HepG2 (cell line): ENCODE results near the gene GTF2F1. TPM values are rescaled to one million over a fixed set of nuclear protein-coding genes. Genes with fewer than 3 reads are reported as not detected.

Experiments
- CENPT ChIP-seq: sonication (generic); formaldehyde crosslinking; IDR thresholded peaks from 2 replicates; pipeline ENCODE4 v1.8.0; 2022; ENCODE audit warnings: low read depth, mild to moderate bottlenecking, moderate library complexity, missing genetic modification reagents
- ELK4 ChIP-seq: sonication (generic); formaldehyde crosslinking; IDR thresholded peaks from 2 replicates; pipeline ENCODE4 v1.9.0; 2021; ENCODE audit warnings: missing genetic modification reagents, borderline replicate concordance
- HMG20B ChIP-seq: conservative IDR thresholded peaks from 2 replicates; pipeline ENCODE4 v1.6.1; 2016; ENCODE audit warnings: missing genetic modification reagents, missing compliant biosample characterization
- HNF4G ChIP-seq, 2 experiments: sonication (generic) in 1 of 2; formaldehyde crosslinking in 1 of 2; IDR thresholded peaks; 2 replicates each; pipeline versions ENCODE4 v1.4.0 to v1.6.1; 2011 to 2020; ENCODE audit warnings: borderline replicate concordance in 2 of 2, low read depth in 2 of 2, mild to moderate bottlenecking in 2 of 2, low read length in 1 of 2, missing genetic modification reagents in 1 of 2, moderate library complexity in 1 of 2
- HNRNPK ChIP-seq: fragments of 200-400 bp; formaldehyde crosslinking; IDR thresholded peaks from 2 replicates; pipeline ENCODE4 v1.6.1; 2018; ENCODE audit warnings: low read length, low read depth, moderate library complexity, mild to moderate bottlenecking; ENCODE audit not compliant: poor library complexity, severe bottlenecking
- KDM5A ChIP-seq: fragments of 200-600 bp; sonication (generic); IDR thresholded peaks from 2 replicates; pipeline ENCODE4 v1.7.0; 2018; ENCODE audit warnings: antibody characterized with exemption, mild to moderate bottlenecking, low read length, borderline replicate concordance
- LCORL ChIP-seq, 2 experiments: fragments of 450-650 bp in 1 of 2; sonication (generic) in 1 of 2; formaldehyde crosslinking in 1 of 2; IDR thresholded peaks; 2 replicates each; pipeline versions ENCODE4 v1.5.0 to v1.6.1; 2017 to 2020; ENCODE audit warnings: antibody characterized with exemption in 1 of 2, missing genetic modification reagents in 1 of 2
- MAX ChIP-seq: IDR thresholded peaks from 2 replicates; pipeline ENCODE4 v1.6.1; 2012; ENCODE audit warnings: inconsistent platforms
- MNT ChIP-seq: fragments of 450-650 bp; IDR thresholded peaks from 2 replicates; pipeline ENCODE4 v1.6.1; 2016
- MXI1 ChIP-seq: IDR thresholded peaks from 3 replicates; pipeline ENCODE4 v1.6.1; 2012; ENCODE audit warnings: low read depth, low read length, inconsistent platforms, borderline replicate concordance
- PLSCR1 ChIP-seq: sonication (generic); formaldehyde crosslinking; IDR thresholded peaks from 2 replicates; pipeline ENCODE4 v1.5.0; 2020; ENCODE audit warnings: missing genetic modification reagents, mild to moderate bottlenecking, borderline replicate concordance
- POLR2A ChIP-seq, 2 experiments: IDR thresholded peaks; 2 replicates each; pipeline ENCODE4 v1.6.1; 2011; ENCODE audit warnings: low read depth in 2 of 2, low read length in 2 of 2, mild to moderate bottlenecking in 1 of 2, moderate library complexity in 1 of 2; ENCODE audit not compliant: insufficient read depth in 1 of 2
- SIX4 ChIP-seq: sonication (generic); formaldehyde crosslinking; IDR thresholded peaks from 2 replicates; pipeline ENCODE4 v1.4.0; 2020; ENCODE audit warnings: missing genetic modification reagents
- SMAD9 ChIP-seq: sonication (generic); formaldehyde crosslinking; IDR thresholded peaks from 2 replicates; pipeline ENCODE4 v1.5.1; 2020; ENCODE audit warnings: mild to moderate bottlenecking, missing genetic modification reagents
- SP1 ChIP-seq, 2 experiments: fragments of 450-650 bp in 1 of 2; sonication (generic) in 1 of 2; formaldehyde crosslinking in 1 of 2; IDR thresholded peaks; 2 replicates each; pipeline versions ENCODE4 v1.4.0 to v1.6.1; 2016 to 2020; ENCODE audit warnings: missing genetic modification reagents in 1 of 2
- SRY ChIP-seq: sonication (generic); formaldehyde crosslinking; IDR thresholded peaks from 2 replicates; pipeline ENCODE4 v1.8.0; 2022; ENCODE audit warnings: mild to moderate bottlenecking, missing genetic modification reagents
- ZFX ChIP-seq: sonication (generic); formaldehyde crosslinking; IDR thresholded peaks from 2 replicates; pipeline ENCODE4 v1.4.0; 2020; ENCODE audit warnings: mild to moderate bottlenecking, low read depth, missing genetic modification reagents, moderate library complexity
- ZNF30 ChIP-seq: sonication (generic); formaldehyde crosslinking; IDR thresholded peaks from 2 replicates; pipeline ENCODE4 v1.5.0; 2020; ENCODE audit warnings: mild to moderate bottlenecking, missing genetic modification reagents
- ZNF331 ChIP-seq: sonication (generic); formaldehyde crosslinking; IDR thresholded peaks from 2 replicates; pipeline ENCODE4 v1.4.0; 2020; ENCODE audit warnings: missing genetic modification reagents
- ZNF556 ChIP-seq: sonication (generic); formaldehyde crosslinking; IDR thresholded peaks from 2 replicates; pipeline ENCODE4 v1.4.0; 2020; ENCODE audit warnings: mild to moderate bottlenecking, missing genetic modification reagents, borderline replicate concordance
- ZNF567 ChIP-seq: sonication (generic); formaldehyde crosslinking; IDR thresholded peaks from 2 replicates; pipeline ENCODE4 v1.8.1; 2023; ENCODE audit warnings: mild to moderate bottlenecking, missing genetic modification reagents, borderline replicate concordance
- ZNF704 ChIP-seq: sonication (generic); formaldehyde crosslinking; IDR thresholded peaks from 2 replicates; pipeline ENCODE4 v1.8.1; 2023; ENCODE audit warnings: mild to moderate bottlenecking, inconsistent platforms, moderate library complexity, missing genetic modification reagents, borderline replicate concordance
- ZNF788 ChIP-seq: sonication (generic); formaldehyde crosslinking; IDR thresholded peaks from 2 replicates; pipeline ENCODE4 v1.5.0; 2020; ENCODE audit warnings: mild to moderate bottlenecking, missing genetic modification reagents, borderline replicate concordance
- polyA plus RNA-seq, 8 experiments: library from polyadenylated mRNA; depleted of rRNA in 3 of 8; stranded (reverse) in 7 of 8; unstranded in 1 of 8; fragments of >200 nt; fragmentation: Illumina TruSeq in 4 of 8; extraction: Trizol in 4 of 8; gene quantifications; 2 replicates each; pipeline versions ENCODE4 v1.2.1 to v1.2.3, GENCODE V29; 2011 to 2016; ENCODE audit warnings: low read depth in 4 of 8, missing spikeins in 1 of 8, mixed read lengths in 1 of 8; ENCODE audit not compliant: insufficient read depth in 1 of 8
- total RNA-seq, 5 experiments: library from RNA; depleted of rRNA; stranded (reverse); fragments of >200 nt; fragmentation: Illumina TruSeq; extraction: Trizol; gene quantifications; 2 replicates each; pipeline ENCODE4 v1.2.3, GENCODE V29; 2016; ENCODE audit warnings: low read depth in 1 of 5

Gene GTF2F1
- total and polyA plus RNA-seq, 2 of the 13 experiments (the other 11 are each of a cell fraction or from before 2014, with no cell fraction given), result 27.8 to 34.1 TPM

GRCh38 chr19:6373096-6373812, 19.7 kb downstream of the GTF2F1 start (continued):
- TF ChIP-seq KDM5A (0 out of 2 replicates have a peak, but pooled peaks have one; percentile 12), HMG20B (CRISPR knock-in tag) (no peak), HNF4G (IDR thresholded peaks at IDR 0.05; ENCODE audit: borderline replicate concordance, low read depth, low read length) (no peak), HNF4G (CRISPR knock-in tag; IDR thresholded peaks at IDR 0.05; ENCODE audit: borderline replicate concordance, low read depth) (no peak), ZNF30 (CRISPR knock-in tag) (0 out of 2 replicates have a peak, but pooled peaks have one; percentile 34), CENPT (CRISPR knock-in tag) (peak; percentile 2; the same call in 1 of the 2 replicates), ZNF556 (0 out of 2 replicates have a peak, but pooled peaks have one; percentile 2), LCORL (IDR thresholded peaks at IDR 0.05) (no peak), LCORL (CRISPR knock-in tag; IDR thresholded peaks at IDR 0.05) (0 out of 2 replicates have a peak, but pooled peaks have one; percentile 9), SIX4 (no peak), ELK4 (CRISPR knock-in tag) (no peak), ZNF704 (CRISPR knock-in tag) (0 out of 2 replicates have a peak, but pooled peaks have one; percentile 0), MXI1 (peak; percentile 70; the same call in 1 of the 3 replicates), SRY (CRISPR knock-in tag) (0 out of 2 replicates have a peak, but pooled peaks have one; percentile 15), ZNF788 (CRISPR knock-in tag) (0 out of 2 replicates have a peak, but pooled peaks have one; percentile 2), HNRNPK (peak; percentile 8), ZNF567 (CRISPR knock-in tag) (0 out of 2 replicates have a peak, but pooled peaks have one; percentile 1), MNT (peak; percentile 44; the same call in 1 of the 2 replicates), SP1 (IDR thresholded peaks at IDR 0.05) (0 out of 2 replicates have a peak, but pooled peaks have one; percentile 44), SP1 (CRISPR knock-in tag; IDR thresholded peaks at IDR 0.05) (peak; percentile 80), PLSCR1 (no peak), SMAD9 (CRISPR knock-in tag) (no peak), POLR2A (IDR thresholded peaks at IDR 0.05; ENCODE audit: insufficient read depth in 1 of 2, low read depth in 2 of 2, low read length in 2 of 2) (0 out of 4 replicates have a peak, but pooled peaks of 1 of the 2 experiments have one; percentile 8), ZNF331 (CRISPR knock-in tag) (no peak), MAX (peak; percentile 63; the same call in 1 of the 2 replicates), ZFX (CRISPR knock-in tag) (peak; percentile 10)
